H7 (cell line): ENCODE results near the gene SLC2A9. TPM values are rescaled to one million over a fixed set of nuclear protein-coding genes. Genes with fewer than 3 reads are reported as not detected.

Experiments
- DNase-seq: peaks from one replicate; pipeline ENCODE4 v3.0.0; 2012
- H3K27me3 ChIP-seq: 2 replicates; pipeline ENCODE4 v1.6.0; 2011; ENCODE audit warnings: mild to moderate bottlenecking, low read length; ENCODE audit not compliant: control insufficient read depth, insufficient read depth
- H3K36me3 ChIP-seq: replicated peaks from 2 replicates; pipeline ENCODE4 v1.5.1; 2011; ENCODE audit warnings: low read length; ENCODE audit not compliant: control insufficient read depth, insufficient read depth
- H3K4me3 ChIP-seq: 2 replicates; pipeline ENCODE4 v1.5.1; 2011; ENCODE audit warnings: low read depth, mild to moderate bottlenecking, control low read depth, low read length, moderate library complexity; ENCODE audit not compliant: insufficient read depth
- total RNA-seq: library from RNA; depleted of rRNA; stranded (reverse); fragments of >200 nt; shearing (Covaris generic); gene quantifications from 2 replicates; pipeline ENCODE4 v1.2.3, GENCODE V29; 2014; rRNA removed

SLC2A9 gene
- total RNA-seq, 1 experiment from 2014 or later = not detected

- DNase-seq = no peak
- Histone ChIP-seq H3K27me3 (peaks cover 30% of the 10 kb centered on the region), H3K4me3 (peak overlapping the region; percentile 32; the same call in 1 of the 2 replicates), H3K36me3 (no peaks in the 10 kb centered on the region)
Observed at GRCh38 chr4:9782136-9782436, 239.2 kb downstream of the SLC2A9 start.

- H3K4me3 ChIP-seq = peak within 1 kb of the TSS; percentile 32
- no peaks in the 10 kb centered on the region for H3K36me3 ChIP-seq
- DNase-seq = peak; percentile 83
- peaks cover 30% of the 10 kb centered on the region for H3K27me3 ChIP-seq
Observed at GRCh38 chr4:9781343-9782135, 239.8 kb downstream of the SLC2A9 start, which contains the start of gene DRD5. TSS of gene DRD5 (plus strand) at chr4:9781634. CDS start at chr4:9782030, 396 bp downstream.

Other genes with a start within 250 kb of the SLC2A9 start
- not detected in 2 replicates for gene DRD5, start 239.9 kb downstream of the SLC2A9 start, total RNA-seq
- gene WDR1, start 95.3 kb upstream of the SLC2A9 start, total RNA-seq = 219 and 254 TPM in 2 replicates